H1 (cell line): ENCODE results near the gene TAS1R1.

Experiments
- CHD1 ChIP-seq: IDR thresholded peaks from 2 replicates; pipeline ENCODE4 v1.6.1; 2012; ENCODE audit warnings: low read depth, low read length, improper control_type of control experiment
- CHD2 ChIP-seq: IDR thresholded peaks from 2 replicates; pipeline ENCODE4 v1.6.1; 2012; ENCODE audit warnings: low read length, improper control_type of control experiment
- CTCF ChIP-seq, 3 experiments: IDR thresholded peaks; 1 replicate in 2 of 3; 2 replicates in 1 of 3; pipeline versions ENCODE4 v1.5.1 to v1.6.1; 2011; ENCODE audit warnings: low read length in 3 of 3, mild to moderate bottlenecking in 3 of 3, inconsistent platforms in 2 of 3, low read depth in 1 of 3, moderate library complexity in 1 of 3; ENCODE audit not compliant: insufficient read depth in 1 of 3; ENCODE audit errors: control extremely low read depth in 1 of 3
- GABPA ChIP-seq: IDR thresholded peaks from 2 replicates; pipeline ENCODE4 v1.6.1; 2011; ENCODE audit warnings: mild to moderate bottlenecking, low read length, moderate library complexity, borderline replicate concordance; ENCODE audit not compliant: insufficient read depth
- KDM5A ChIP-seq: fragments of 200-600 bp; IDR thresholded peaks from 2 replicates; pipeline ENCODE4 v1.7.1; 2012; ENCODE audit warnings: mild to moderate bottlenecking, low read length, inconsistent platforms, mixed read lengths
- POLR2A ChIP-seq, 2 experiments: IDR thresholded peaks; 1 replicate in 1 of 2; 2 replicates in 1 of 2; pipeline ENCODE4 v1.6.1; 2011; ENCODE audit warnings: low read depth in 2 of 2, low read length in 2 of 2, mild to moderate bottlenecking in 2 of 2; ENCODE audit errors: control extremely low read depth in 1 of 2
- RAD21 ChIP-seq, 2 experiments: IDR thresholded peaks in 1 of 2; conservative IDR thresholded peaks in 1 of 2; 2 replicates each; pipeline ENCODE4 v1.6.1; 2011; ENCODE audit warnings: low read depth in 2 of 2, low read length in 2 of 2, improper control_type of control experiment in 1 of 2, inconsistent platforms in 1 of 2, mild to moderate bottlenecking in 1 of 2, moderate library complexity in 1 of 2
- SIN3A ChIP-seq, 2 experiments: IDR thresholded peaks in 1 of 2; conservative IDR thresholded peaks in 1 of 2; 2 replicates each; pipeline ENCODE4 v1.6.1; 2011 to 2012; ENCODE audit warnings: low read length in 2 of 2, improper control_type of control experiment in 1 of 2, low read depth in 1 of 2, mild to moderate bottlenecking in 1 of 2
- SUZ12 ChIP-seq: fragments of 200-600 bp; sonication (generic); IDR thresholded peaks from 2 replicates; pipeline ENCODE4 v1.6.1; 2012; ENCODE audit warnings: mild to moderate bottlenecking, inconsistent platforms, low read length, moderate library complexity, mixed read lengths
- TAF1 ChIP-seq: IDR thresholded peaks from 2 replicates; pipeline ENCODE4 v1.6.1; 2011; ENCODE audit warnings: mild to moderate bottlenecking, low read depth, low read length

- TF ChIP-seq TAF1 (no peak), CTCF (IDR thresholded peaks at IDR 0.05; ENCODE audit: control extremely low read depth in 1 of 3, insufficient read depth in 1 of 3, low read depth in 1 of 3, low read length in 3 of 3) (no peak), RAD21 (IDR thresholded peaks at IDR 0.05 in 1 of 2, conservative IDR thresholded peaks at IDR 0.05 in 1 of 2; ENCODE audit: low read depth in 2 of 2, low read length in 2 of 2) (no peak), CHD2 (no peak), KDM5A (no peak), GABPA (no peak), CHD1 (no peak), SIN3A (conservative IDR thresholded peaks at IDR 0.05 in 1 of 2, IDR thresholded peaks at IDR 0.05 in 1 of 2; ENCODE audit: low read depth in 1 of 2, low read length in 2 of 2) (no peak), SUZ12 (no peak), POLR2A (IDR thresholded peaks at IDR 0.05; ENCODE audit: control extremely low read depth in 1 of 2, low read depth in 2 of 2, low read length in 2 of 2) (no peak)
Observed at GRCh38 chr1:6570100-6570499, 15.0 kb downstream of the TAS1R1 start.
